Measurements from ENCODE around the gene KLF3. TPM values are rescaled to one million over a fixed set of nuclear protein-coding genes. Genes with fewer than 3 reads are reported as not detected.

KLF3 gene
- total RNA-seq, 1 experiment from 2014 or later, result 29.0 TPM

DNA sequence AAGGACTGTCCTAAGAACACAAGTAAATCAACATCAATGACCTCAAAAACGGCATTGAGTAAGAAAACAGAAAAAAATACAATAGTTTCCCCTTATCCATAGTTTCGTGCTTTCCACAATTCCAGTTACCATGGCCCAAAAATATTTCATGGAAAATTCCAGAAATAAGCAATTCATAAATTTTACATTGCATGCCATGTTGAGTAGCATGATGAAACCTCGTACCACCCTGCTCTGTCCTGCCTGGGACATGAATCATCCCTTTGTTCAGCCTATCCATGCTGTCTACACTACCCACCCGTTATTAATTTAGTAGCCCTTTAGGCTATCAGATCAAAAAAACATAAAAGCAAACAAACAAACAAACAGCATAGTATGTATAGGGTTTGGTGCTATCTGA lies 51.1 kb downstream of the KLF3 start:
- WGBS (ENCODE audit: extremely low coverage, insufficient read length, low lambda C conversion rate), result no CpG with 5 or more reads among the region's 4 CpGs

More for the DNA sequence above, 51.1 kb downstream of the KLF3 start:
- no peaks in the 10 kb centered on the region for H3K27me3 ChIP-seq (ENCODE audit: insufficient read depth, low read length)
- H3K79me2 ChIP-seq (ENCODE audit: insufficient read depth, low read length), result no peaks in the 10 kb centered on the region
- H3K9me3 ChIP-seq (ENCODE audit: control insufficient read depth, low read depth, low read length), result no peaks in the 10 kb centered on the region
- H4K5ac ChIP-seq (ENCODE audit: insufficient read length, low read depth, low read length), result no peak overlapping the region
- Mint-ChIP-seq H3K4me1 (peaks cover 0 to 4% of the 10 kb centered on the region in 2 experiments; a peak in 1 of 4 replicates), H3K27ac (no peak overlapping the region), H3K36me3 (ENCODE audit: insufficient read depth in 1 of 3, low read depth in 3 of 3) (peaks cover 0 to 4% (median 0%) of the 10 kb centered on the region in 3 experiments; a peak in 1 of 7 replicates), H3K4me3 (no peak overlapping the region), H3K27me3 (ENCODE audit: low read depth) (no peaks in the 10 kb centered on the region), H3K9me3 (peaks cover 3% of the 10 kb centered on the region in 2 experiments; a peak in 3 of 5 replicates)
- H2BK120ac ChIP-seq (ENCODE audit: low read depth, low read length, poor library complexity, severe bottlenecking), result no peak overlapping the region
- no peaks in the 10 kb centered on the region for H3K4me1 ChIP-seq (ENCODE audit: insufficient read depth, low read length)
- no peak overlapping the region for H4K8ac ChIP-seq (replicated peaks; ENCODE audit: insufficient read length, low read depth, low read length)
- H3K79me1 ChIP-seq (ENCODE audit: insufficient read depth, low read depth, low read length, poor library complexity, severe bottlenecking), result no peaks in the 10 kb centered on the region
- no peak for DNase-seq
- no peak overlapping the region for H3K9ac ChIP-seq (ENCODE audit: extremely low read depth, insufficient read length, low read length)
- H2BK20ac ChIP-seq (ENCODE audit: low read depth, low read length, poor library complexity, severe bottlenecking), result no peak overlapping the region
- H3K4me2 ChIP-seq (ENCODE audit: insufficient read depth, insufficient read length, low read length), result no peak overlapping the region
- no peak overlapping the region for H3K14ac ChIP-seq (ENCODE audit: insufficient read depth, low read length)
- TF ChIP-seq, protein P1, sequence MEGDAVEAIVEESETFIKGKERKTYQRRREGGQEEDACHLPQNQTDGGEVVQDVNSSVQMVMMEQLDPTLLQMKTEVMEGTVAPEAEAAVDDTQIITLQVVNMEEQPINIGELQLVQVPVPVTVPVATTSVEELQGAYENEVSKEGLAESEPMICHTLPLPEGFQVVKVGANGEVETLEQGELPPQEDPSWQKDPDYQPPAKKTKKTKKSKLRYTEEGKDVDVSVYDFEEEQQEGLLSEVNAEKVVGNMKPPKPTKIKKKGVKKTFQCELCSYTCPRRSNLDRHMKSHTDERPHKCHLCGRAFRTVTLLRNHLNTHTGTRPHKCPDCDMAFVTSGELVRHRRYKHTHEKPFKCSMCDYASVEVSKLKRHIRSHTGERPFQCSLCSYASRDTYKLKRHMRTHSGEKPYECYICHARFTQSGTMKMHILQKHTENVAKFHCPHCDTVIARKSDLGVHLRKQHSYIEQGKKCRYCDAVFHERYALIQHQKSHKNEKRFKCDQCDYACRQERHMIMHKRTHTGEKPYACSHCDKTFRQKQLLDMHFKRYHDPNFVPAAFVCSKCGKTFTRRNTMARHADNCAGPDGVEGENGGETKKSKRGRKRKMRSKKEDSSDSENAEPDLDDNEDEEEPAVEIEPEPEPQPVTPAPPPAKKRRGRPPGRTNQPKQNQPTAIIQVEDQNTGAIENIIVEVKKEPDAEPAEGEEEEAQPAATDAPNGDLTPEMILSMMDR (conservative IDR thresholded peaks at IDR 0.05), result no peak
- no peak overlapping the region for H3K23ac ChIP-seq (ENCODE audit: insufficient read length, low read depth, low read length)
- no peak overlapping the region for H2BK15ac ChIP-seq (ENCODE audit: low read depth, low read length)
- no peak overlapping the region for H3K27ac ChIP-seq (ENCODE audit: insufficient read length, low read depth, low read length)
- no peak overlapping the region for H2BK5ac ChIP-seq (ENCODE audit: insufficient read length, low read length)
- H2AFZ ChIP-seq (ENCODE audit: low read length), result no peak overlapping the region
- no peak overlapping the region for H3T11ph ChIP-seq (ENCODE audit: low read length)
- no peak overlapping the region for H3K56ac ChIP-seq (ENCODE audit: insufficient read length, low read depth, low read length)
- no peaks in the 10 kb centered on the region for H3K23me2 ChIP-seq (ENCODE audit: insufficient read length, low read depth, low read length, poor library complexity, severe bottlenecking)
- no peaks in the 10 kb centered on the region for H4K20me1 ChIP-seq (ENCODE audit: control insufficient read depth, insufficient read depth, insufficient read length)
- H3K4ac ChIP-seq (ENCODE audit: low read depth, low read length), result no peak overlapping the region
- H2AK5ac ChIP-seq (ENCODE audit: insufficient read length, low read length), result no peak overlapping the region
- H2BK12ac ChIP-seq (ENCODE audit: insufficient read length, low read depth, low read length), result no peak overlapping the region
- no peak overlapping the region for H4K91ac ChIP-seq (ENCODE audit: insufficient read length, low read depth, low read length)
- H3K18ac ChIP-seq (ENCODE audit: insufficient read length, low read depth, low read length), result no peak overlapping the region
